ENCODE measurements around the gene ZG16.

The ZG16 gene

DNA sequence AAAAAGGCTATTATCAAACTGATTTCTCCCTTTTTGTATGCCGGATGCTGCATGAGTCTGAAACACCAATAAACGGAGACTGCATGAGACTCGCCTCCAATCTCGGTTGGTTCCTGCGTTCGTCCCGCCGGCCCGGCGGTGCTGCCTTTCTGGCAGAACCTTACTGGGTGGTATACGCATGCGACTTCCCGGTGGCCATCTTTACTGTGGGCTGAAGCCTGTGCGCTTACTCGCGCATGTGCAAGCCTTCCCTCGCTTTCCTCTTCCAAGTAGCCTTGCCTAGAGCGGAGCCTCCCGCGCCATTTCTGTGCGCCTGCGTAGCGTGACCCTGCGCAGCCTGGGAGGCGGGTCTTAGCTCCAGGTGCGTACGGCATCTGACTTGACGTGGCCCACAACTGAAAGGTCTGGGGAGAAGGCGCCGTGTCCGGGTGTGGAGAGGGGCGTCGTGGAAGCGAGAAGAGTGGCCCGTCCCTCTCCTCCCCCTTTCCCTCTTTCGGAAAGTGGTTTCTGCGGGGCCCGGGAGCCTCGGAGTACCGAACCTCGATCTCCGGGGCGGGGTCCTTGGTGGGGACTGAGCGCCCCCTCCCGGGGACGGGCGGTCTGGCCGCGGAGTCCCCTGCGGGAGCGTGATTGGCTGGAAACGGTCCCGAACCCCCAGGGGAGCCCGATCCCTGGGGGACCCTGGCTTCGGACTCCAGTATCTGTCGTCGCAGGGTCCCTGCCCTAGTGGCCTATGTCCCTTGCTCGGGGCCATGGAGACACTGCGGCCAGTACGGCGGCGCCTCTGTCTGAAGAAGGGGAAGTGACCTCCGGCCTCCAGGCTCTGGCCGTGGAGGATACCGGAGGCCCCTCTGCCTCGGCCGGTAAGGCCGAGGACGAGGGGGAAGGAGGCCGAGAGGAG is 38.0 kb downstream of the ZG16 start, which contains the start of gene PAGR1:
TSS of gene PAGR1 (plus strand) at position 360 of the 901 bp plus-strand sequence. CDS start at position 734, 374 bp downstream.
- Mint-ChIP-seq H3K4me3 (peak within 1 kb of the TSS; percentile 94), H3K27ac (peak within 1 kb of the TSS; percentile 94), H3K9me3 (no peaks in the 10 kb centered on the region), H3K4me1 (peaks cover 75% of the 10 kb centered on the region), H3K36me3 (peaks cover 21% of the 10 kb centered on the region), H3K27me3 (no peaks in the 10 kb centered on the region)
- peak; percentile 87 for ATAC-seq

DNA sequence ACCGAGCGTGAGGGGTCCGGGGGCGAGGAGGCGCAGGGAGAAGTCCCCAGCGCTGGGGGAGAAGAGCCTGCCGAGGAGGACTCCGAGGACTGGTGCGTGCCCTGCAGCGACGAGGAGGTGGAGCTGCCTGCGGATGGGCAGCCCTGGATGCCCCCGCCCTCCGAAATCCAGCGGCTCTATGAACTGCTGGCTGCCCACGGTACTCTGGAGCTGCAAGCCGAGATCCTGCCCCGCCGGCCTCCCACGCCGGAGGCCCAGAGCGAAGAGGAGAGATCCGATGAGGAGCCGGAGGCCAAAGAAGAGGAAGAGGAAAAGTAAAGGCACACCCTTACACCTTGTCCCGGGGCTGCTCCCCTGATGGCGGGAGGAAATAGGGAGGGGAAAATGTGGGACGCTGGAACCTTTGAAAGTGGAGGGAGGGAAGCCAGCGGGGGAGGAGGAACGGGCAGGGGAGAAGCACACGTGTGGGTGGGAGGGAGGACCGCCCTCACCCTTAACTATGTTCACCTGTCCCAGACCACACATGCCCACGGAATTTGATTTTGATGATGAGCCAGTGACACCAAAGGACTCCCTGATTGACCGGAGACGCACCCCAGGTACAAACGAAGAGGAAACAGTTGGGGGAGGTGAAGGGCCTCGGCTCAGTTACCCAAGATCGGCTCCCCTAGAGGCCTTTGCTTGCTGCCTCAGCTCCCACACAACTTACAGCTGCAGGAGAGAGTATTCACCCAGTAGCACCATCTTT is 38.8 kb downstream of the ZG16 start:
- Mint-ChIP-seq H3K4me3 (peak overlapping the region; percentile 94), H3K4me1 (peaks cover 75% of the 10 kb centered on the region), H3K36me3 (peaks cover 20% of the 10 kb centered on the region), H3K27me3 (no peaks in the 10 kb centered on the region), H3K27ac (peak overlapping the region; percentile 94), H3K9me3 (no peaks in the 10 kb centered on the region)
- peak; percentile 18 for ATAC-seq

DNA sequence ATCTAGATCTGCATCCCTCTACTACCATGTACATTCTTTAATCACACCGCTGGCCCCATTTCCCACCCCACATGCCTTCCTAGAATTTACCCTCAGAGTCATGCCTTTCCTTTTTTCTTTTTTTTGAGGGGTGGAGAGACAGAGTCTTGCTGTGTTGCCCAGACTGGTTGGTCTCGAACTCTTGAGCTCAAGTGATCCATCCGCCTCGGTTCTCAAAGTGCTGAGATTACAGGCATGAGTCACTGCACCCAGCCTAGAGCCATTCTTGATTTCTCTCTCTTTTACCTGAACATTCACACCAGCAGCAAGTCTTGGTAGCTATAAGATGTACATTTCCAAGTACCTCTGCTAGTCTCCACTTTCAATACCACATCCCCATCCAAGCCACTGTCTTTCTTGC is 40.0 kb downstream of the ZG16 start:
- Mint-ChIP-seq H3K27ac (peak overlapping the region; percentile 59), H3K36me3 (peaks cover 25% of the 10 kb centered on the region)

DNA sequence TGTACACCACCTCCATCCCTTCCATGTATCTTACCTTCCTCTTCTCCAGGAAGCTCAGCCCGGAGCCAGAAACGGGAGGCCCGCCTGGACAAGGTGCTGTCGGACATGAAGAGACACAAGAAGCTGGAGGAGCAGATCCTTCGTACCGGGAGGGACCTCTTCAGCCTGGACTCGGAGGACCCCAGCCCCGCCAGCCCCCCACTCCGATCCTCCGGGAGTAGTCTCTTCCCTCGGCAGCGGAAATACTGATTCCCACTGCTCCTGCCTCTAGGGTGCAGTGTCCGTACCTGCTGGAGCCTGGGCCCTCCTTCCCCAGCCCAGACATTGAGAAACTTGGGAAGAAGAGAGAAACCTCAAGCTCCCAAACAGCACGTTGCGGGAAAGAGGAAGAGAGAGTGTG is 41.5 kb downstream of the ZG16 start:
- Mint-ChIP-seq H3K36me3 (peaks cover 25% of the 10 kb centered on the region), H3K27me3 (no peaks in the 10 kb centered on the region), H3K9me3 (no peaks in the 10 kb centered on the region), H3K27ac (no peak overlapping the region), H3K4me3 (peak overlapping the region; percentile 94), H3K4me1 (peaks cover 72% of the 10 kb centered on the region)
- ATAC-seq: no peak

More for the DNA sequence above, 40.0 kb downstream of the ZG16 start:
- H3K9me3 Mint-ChIP-seq: no peaks in the 10 kb centered on the region
- ATAC-seq: no peak
- H3K27me3 Mint-ChIP-seq: no peaks in the 10 kb centered on the region
- H3K4me3 Mint-ChIP-seq: peak overlapping the region; percentile 75
- H3K4me1 Mint-ChIP-seq: peaks cover 79% of the 10 kb centered on the region

DNA sequence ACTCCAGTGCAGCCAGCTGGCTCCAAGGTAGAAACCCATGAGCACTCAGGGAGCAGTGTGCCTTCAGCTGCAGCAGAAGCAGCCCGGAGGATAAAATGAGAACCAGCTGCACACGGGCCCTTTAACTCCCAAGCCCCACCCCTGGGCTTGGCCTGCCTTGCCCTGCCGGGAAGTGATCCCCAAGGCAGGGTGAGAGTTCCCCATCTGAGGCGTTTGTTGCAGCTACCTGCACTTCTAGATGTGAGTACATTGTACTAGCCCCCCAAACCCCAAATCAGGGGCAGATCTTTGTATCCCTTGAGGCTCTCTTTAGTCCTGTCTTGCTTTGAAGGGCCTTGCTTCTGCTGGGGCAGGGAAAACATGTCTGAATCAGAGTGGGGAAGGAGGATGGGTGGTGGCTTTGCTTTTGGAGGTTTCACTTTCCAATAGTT is 42.2 kb downstream of the ZG16 start, which contains the start of gene MVP:
TSS of gene MVP (plus strand) at position 192 of the 431 bp plus-strand sequence. CDS start 10,088 bp downstream, outside the sequence.
- peaks cover 70% of the 10 kb centered on the region for H3K4me1 Mint-ChIP-seq
- H3K27ac Mint-ChIP-seq: peak within 1 kb of the TSS; percentile 84
- H3K27me3 Mint-ChIP-seq: no peaks in the 10 kb centered on the region
- peak within 1 kb of the TSS; percentile 94 for H3K4me3 Mint-ChIP-seq
- H3K9me3 Mint-ChIP-seq: no peaks in the 10 kb centered on the region
- peak; percentile 49 for ATAC-seq
- peaks cover 28% of the 10 kb centered on the region for H3K36me3 Mint-ChIP-seq

DNA sequence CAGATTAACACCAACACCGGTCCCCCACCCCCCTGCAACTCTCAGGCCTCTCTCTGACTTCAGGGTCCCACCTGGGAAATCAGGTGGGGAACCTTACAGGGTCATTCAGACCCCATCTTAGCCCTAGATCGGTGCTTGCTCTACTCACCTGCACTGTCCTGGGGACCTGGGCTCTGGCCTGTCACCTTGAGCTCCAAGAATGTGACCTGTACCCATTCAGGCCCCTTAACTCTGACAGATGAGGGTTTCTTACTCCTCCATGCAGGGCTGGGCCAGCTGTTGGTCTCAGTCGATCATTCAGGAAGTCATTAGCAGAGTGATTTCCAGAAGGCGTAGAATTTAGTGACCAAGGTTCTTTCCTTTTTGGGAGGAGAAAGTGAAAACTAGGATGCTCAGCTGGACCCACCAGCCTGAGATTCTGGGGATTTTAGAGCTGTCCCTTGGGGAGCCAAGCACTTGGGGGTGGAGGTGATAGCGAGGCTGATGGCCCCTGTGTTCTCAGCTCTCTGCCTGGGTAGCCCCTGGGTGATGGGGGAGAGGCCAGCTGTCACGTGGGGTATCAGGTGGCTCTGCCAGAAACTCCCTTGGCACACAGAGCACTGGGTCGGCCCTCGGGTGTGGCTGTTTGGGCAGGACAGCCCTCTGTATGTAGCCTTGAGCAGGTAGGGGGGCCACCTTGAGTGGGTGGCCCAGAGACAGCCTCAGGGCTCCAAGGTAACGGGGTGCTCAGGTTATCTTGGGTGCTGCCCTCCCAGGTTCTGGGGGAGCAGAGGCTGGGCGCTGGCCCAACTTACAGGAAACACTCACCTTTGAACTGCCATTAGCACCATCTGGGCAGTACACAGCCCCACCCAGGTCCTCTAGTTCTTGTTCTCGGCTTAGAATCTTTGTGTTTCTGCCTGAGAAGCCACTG is 42.9 kb downstream of the ZG16 start:
- Mint-ChIP-seq H3K9me3 (no peaks in the 10 kb centered on the region), H3K27ac (peak overlapping the region; percentile 84), H3K27me3 (no peaks in the 10 kb centered on the region), H3K36me3 (peaks cover 33% of the 10 kb centered on the region), H3K4me3 (peak overlapping the region; percentile 94), H3K4me1 (peaks cover 73% of the 10 kb centered on the region)
- peak; percentile 82 for ATAC-seq

DNA sequence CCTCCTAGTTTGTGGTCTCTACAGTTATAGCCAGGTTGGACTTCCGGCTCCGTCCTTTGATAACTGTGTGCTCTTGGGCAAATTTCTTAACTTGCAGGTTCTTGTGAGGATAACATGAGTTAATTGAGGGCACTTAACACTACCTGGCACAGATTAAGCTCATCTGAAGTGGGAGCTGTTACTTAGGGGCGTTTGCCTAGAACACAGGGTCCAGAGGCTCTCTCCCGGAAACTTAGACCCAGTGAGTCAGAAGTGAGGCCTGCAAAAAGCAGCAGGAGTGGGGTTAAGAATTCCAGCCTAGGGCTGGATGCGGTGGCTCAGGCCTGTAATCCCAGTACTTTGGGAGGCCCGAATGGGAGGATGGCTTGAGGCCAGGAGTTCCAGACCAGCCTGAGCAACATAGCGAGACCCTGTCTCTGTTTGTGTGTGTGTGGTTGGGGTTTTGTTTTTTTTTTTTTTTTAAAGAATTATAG is 43.6 kb downstream of the ZG16 start:
- Mint-ChIP-seq H3K4me3 (peak overlapping the region; percentile 94), H3K27me3 (no peaks in the 10 kb centered on the region), H3K4me1 (peaks cover 72% of the 10 kb centered on the region), H3K27ac (peak overlapping the region; percentile 84), H3K36me3 (peaks cover 33% of the 10 kb centered on the region), H3K9me3 (no peaks in the 10 kb centered on the region)
- ATAC-seq: no peak

DNA sequence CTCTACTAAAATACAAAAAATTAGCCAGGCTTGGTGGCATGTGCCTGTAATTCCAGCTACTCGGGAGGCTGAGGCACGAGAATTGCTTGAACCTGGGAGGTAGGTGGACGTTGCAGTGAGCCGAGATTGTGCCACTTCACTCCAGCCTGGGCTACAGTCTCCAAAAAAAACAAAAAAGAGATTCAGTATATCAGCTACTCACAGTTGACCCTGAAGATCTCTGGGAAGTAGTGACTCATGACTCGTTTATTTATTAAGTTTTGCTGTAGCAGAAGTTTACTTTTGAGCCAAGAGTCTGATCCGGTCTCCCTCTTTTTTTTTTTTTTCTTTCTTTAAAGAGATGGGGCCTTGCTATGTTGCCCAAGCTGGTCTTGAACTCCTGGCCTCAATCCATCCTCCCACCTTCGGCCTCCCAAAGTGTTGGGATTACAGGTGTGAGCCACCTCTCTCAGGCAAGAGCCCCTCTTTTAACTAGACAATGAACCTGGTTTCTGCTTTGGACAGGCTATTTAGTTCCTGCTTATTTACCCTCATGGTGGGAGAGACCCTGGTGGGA is 46.6 kb downstream of the ZG16 start:
- peak overlapping the region; percentile 54 for H3K27ac Mint-ChIP-seq
- H3K27me3 Mint-ChIP-seq: no peaks in the 10 kb centered on the region
- peaks cover 19% of the 10 kb centered on the region for H3K36me3 Mint-ChIP-seq
- no peak overlapping the region for H3K4me3 Mint-ChIP-seq
- no peaks in the 10 kb centered on the region for H3K9me3 Mint-ChIP-seq
- ATAC-seq: no peak
- peaks cover 52% of the 10 kb centered on the region for H3K4me1 Mint-ChIP-seq

DNA sequence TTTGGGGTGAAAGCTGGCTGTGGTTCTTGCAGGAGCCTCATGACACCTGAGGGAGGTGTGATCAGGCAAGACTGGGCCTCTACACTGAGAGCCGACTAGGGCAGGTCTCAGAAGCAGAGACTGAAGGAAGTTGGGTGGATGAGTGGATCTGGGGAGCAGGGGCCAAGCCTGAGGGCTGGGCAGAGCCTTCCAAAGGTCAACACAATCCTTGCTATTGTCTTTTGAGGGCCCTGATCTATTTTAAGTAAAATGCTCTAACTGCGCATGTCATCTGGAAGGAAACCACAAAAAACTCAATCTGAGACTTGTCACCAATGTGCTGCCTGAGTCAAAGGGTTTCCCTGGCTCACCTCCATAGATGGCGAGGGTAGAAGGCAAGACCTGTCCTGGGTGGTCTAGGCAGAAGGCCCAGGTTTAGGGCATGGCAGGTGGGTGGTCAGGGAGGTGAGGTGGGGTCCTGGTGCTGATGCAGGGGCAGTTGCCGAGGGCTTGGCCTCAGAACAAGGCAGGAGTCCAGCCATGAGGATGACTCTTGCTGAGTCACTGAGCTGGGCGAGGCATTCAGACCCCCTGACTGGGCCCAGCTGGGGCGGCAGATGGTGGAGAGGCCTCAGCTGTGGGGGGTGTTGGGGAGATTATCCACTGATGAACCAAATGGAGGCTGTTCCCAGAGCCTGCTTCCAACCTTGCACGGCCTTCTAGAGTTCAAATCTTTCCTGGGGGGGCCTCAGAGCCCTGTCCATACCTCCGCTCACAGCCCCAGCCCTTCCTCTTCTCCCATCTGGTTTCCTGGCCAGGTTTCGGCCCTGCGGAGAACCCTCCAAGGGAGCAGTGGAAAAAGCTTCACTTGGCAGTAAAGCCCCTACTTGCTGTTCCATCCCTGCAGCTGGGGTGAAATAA is 47.3 kb downstream of the ZG16 start:
- H3K27ac Mint-ChIP-seq: peak overlapping the region; percentile 54
- peak overlapping the region; percentile 36 for H3K4me3 Mint-ChIP-seq
- H3K36me3 Mint-ChIP-seq: peaks cover 26% of the 10 kb centered on the region
- H3K9me3 Mint-ChIP-seq: no peaks in the 10 kb centered on the region
- H3K4me1 Mint-ChIP-seq: peaks cover 46% of the 10 kb centered on the region
- ATAC-seq: no peak
- no peaks in the 10 kb centered on the region for H3K27me3 Mint-ChIP-seq

DNA sequence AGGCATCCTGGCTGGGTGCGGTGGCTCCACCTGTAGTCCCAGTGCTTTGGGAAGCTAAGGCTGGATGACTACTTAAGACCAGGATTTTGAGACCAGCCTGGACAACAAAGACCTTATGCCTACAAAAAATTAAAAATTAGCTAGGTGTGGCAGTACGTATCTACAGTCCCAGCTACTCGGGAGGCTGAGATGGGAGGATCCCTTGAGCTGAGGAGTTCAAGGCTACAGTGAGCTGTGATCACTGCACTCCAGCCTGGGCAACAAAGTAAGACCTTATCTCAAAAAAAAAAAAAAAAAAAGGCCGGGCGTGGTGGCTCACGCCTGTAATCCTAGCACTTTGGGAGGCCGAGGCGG is 48.3 kb downstream of the ZG16 start:
- H3K36me3 Mint-ChIP-seq: peaks cover 34% of the 10 kb centered on the region
- no peaks in the 10 kb centered on the region for H3K27me3 Mint-ChIP-seq
- no peak for ATAC-seq
- no peak overlapping the region for H3K4me3 Mint-ChIP-seq
- no peak overlapping the region for H3K27ac Mint-ChIP-seq
- peaks cover 40% of the 10 kb centered on the region for H3K4me1 Mint-ChIP-seq
- H3K9me3 Mint-ChIP-seq: no peaks in the 10 kb centered on the region

DNA sequence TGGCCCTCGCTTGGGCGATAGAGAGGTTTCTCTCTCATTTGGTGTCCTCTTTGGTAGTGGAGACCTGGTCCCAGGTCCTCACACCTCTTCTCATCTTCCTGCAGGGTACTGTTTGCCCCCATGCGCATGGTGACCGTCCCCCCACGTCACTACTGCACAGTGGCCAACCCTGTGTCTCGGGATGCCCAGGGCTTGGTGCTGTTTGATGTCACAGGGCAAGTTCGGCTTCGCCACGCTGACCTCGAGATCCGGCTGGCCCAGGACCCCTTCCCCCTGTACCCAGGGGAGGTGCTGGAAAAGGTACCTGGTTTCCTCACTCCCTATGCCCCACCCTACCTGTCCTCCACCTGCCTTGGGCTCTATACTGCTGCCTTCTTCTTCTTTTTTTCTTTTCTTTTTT is 52.7 kb downstream of the ZG16 start:
- H3K27me3 Mint-ChIP-seq: no peaks in the 10 kb centered on the region
- H3K36me3 Mint-ChIP-seq: peaks cover 56% of the 10 kb centered on the region
- H3K4me1 Mint-ChIP-seq: peaks cover 9% of the 10 kb centered on the region
- H3K4me3 Mint-ChIP-seq: no peak overlapping the region
- ATAC-seq: no peak
- H3K27ac Mint-ChIP-seq: no peak overlapping the region
- no peaks in the 10 kb centered on the region for H3K9me3 Mint-ChIP-seq

DNA sequence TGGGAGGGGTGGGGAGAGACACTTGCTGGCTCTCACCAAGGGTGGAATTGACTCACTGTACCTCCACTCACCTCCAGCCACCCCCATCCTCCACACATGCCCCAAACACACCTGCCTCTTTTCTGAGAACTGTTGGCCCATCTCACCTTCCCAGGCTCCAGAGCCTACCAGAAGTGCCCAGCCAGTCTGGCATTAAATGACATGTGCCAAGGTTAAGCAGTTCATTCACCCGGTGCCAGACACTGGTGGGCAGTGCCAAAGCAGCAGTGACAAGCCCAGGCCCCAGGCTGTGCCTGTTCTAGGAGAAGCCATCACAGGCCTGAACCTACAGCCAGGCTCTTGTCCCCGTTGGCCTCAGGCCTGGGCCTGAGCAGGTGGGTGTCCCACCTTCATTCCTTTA is 53.4 kb downstream of the ZG16 start:
- H3K27me3 Mint-ChIP-seq: no peaks in the 10 kb centered on the region
- no peak overlapping the region for H3K27ac Mint-ChIP-seq

More for the DNA sequence above, 53.4 kb downstream of the ZG16 start:
- peaks cover 8% of the 10 kb centered on the region for H3K4me1 Mint-ChIP-seq
- H3K9me3 Mint-ChIP-seq: no peaks in the 10 kb centered on the region
- H3K4me3 Mint-ChIP-seq: no peak overlapping the region
- no peak for ATAC-seq
- peaks cover 58% of the 10 kb centered on the region for H3K36me3 Mint-ChIP-seq
